Karpas-422 (cell line): Measurements from ENCODE around the gene BTBD3. TPM values are rescaled to one million over a fixed set of nuclear protein-coding genes. Genes with fewer than 3 reads are reported as not detected.

ENCODE experiments used
- DNase-seq: peaks from one replicate; pipeline ENCODE4 v3.0.0-alpha.2; 2015
- H2AFZ ChIP-seq: fragments of 200-600 bp; sonication (generic); 2 replicates; pipeline ENCODE4 v1.6.1; 2014; ENCODE audit warnings: antibody characterized with exemption, low read length, mixed read lengths
- H3K27ac ChIP-seq: fragments of 200-600 bp; sonication (generic); 2 replicates; pipeline ENCODE4 v1.5.1; 2014; ENCODE audit warnings: mild to moderate bottlenecking, low read length, moderate library complexity
- H3K27me3 ChIP-seq: fragments of 200-600 bp; sonication (generic); 2 replicates; pipeline ENCODE4 v1.6.1; 2014; ENCODE audit warnings: low read length, mixed read lengths
- H3K36me3 ChIP-seq: fragments of 200-600 bp; sonication (generic); 2 replicates; pipeline ENCODE4 v1.6.1; 2014; ENCODE audit warnings: low read length, mixed read lengths; ENCODE audit not compliant: insufficient read depth
- H3K4me1 ChIP-seq: fragments of 200-600 bp; sonication (generic); 2 replicates; pipeline ENCODE4 v1.6.1; 2014; ENCODE audit warnings: mild to moderate bottlenecking, low read length, mixed read lengths
- H3K4me2 ChIP-seq: fragments of 200-600 bp; sonication (generic); 2 replicates; pipeline ENCODE4 v1.6.1; 2014; ENCODE audit warnings: low read length, low read depth, mild to moderate bottlenecking; ENCODE audit not compliant: poor library complexity, severe bottlenecking
- H3K4me3 ChIP-seq: fragments of 200-600 bp; sonication (generic); 2 replicates; pipeline ENCODE4 v1.5.1; 2014; ENCODE audit warnings: mild to moderate bottlenecking, antibody characterized with exemption, low read length, mixed read lengths
- H3K79me2 ChIP-seq: fragments of 200-600 bp; sonication (generic); 2 replicates; pipeline ENCODE4 v1.6.1; 2014; ENCODE audit warnings: mild to moderate bottlenecking, low read length, mixed read lengths
- H3K9ac ChIP-seq: fragments of 200-600 bp; sonication (generic); 2 replicates; pipeline ENCODE4 v1.6.0; 2014; ENCODE audit warnings: low read length
- H3K9me2 ChIP-seq: fragments of 200-600 bp; sonication (generic), shearing (Covaris generic); replicated peaks from 2 replicates; pipeline ENCODE4 v1.6.0; 2014; ENCODE audit warnings: mild to moderate bottlenecking, low read length, moderate library complexity; ENCODE audit not compliant: insufficient read depth
- H3K9me3 ChIP-seq: fragments of 300-700, 200-600 bp; sonication (generic); 2 replicates; pipeline ENCODE4 v1.6.1; 2014; ENCODE audit warnings: low read length, mixed read lengths
- H4K20me1 ChIP-seq: fragments of 200-600 bp; sonication (generic); 2 replicates; pipeline ENCODE4 v1.6.1; 2014; ENCODE audit warnings: mild to moderate bottlenecking, antibody characterized with exemption, low read length, low read depth; ENCODE audit not compliant: insufficient read depth
- total RNA-seq: library from RNA; depleted of rRNA; stranded (reverse); fragments of >200 nt; shearing (Covaris generic); gene quantifications from 2 replicates; pipeline ENCODE4 v1.2.3, GENCODE V29; 2014; ENCODE audit warnings: low replicate concordance

Gene BTBD3
- total RNA-seq, 1 experiment from 2014 or later: not detected

DNA sequence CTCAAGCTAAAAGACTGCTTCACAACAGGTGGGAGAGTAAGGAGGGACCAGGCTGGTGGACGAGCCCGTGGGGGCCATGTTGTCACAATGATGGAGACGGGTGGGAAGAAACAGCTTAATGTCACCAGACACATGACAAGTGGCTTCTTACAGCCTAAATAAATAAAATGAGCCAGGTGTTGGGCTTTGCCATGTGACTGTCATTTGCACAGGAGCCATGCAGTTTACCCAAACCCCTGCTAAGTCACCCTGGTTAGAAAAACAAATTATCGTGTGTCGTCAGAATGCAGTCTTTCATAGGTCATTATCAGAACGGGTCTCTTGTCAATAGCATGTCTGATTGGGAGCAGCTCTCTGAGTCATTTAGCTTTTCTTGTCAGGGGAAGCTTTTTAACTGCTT is 18.5 kb downstream of the BTBD3 start:
- no peaks in the 10 kb centered on the region for H3K4me1 ChIP-seq
- H3K27ac ChIP-seq: no peak overlapping the region
- H4K20me1 ChIP-seq: no peaks in the 10 kb centered on the region
- H3K9me2 ChIP-seq: no peaks in the 10 kb centered on the region
- no peaks in the 10 kb centered on the region for H3K79me2 ChIP-seq
- H3K4me3 ChIP-seq: no peak overlapping the region
- H3K27me3 ChIP-seq: no peaks in the 10 kb centered on the region
- H3K9ac ChIP-seq: no peak overlapping the region
- no peak overlapping the region for H3K4me2 ChIP-seq
- peaks cover 11% of the 10 kb centered on the region for H3K9me3 ChIP-seq
- no peaks in the 10 kb centered on the region for H3K36me3 ChIP-seq
- DNase-seq: no peak
- H2AFZ ChIP-seq: no peak overlapping the region

DNA sequence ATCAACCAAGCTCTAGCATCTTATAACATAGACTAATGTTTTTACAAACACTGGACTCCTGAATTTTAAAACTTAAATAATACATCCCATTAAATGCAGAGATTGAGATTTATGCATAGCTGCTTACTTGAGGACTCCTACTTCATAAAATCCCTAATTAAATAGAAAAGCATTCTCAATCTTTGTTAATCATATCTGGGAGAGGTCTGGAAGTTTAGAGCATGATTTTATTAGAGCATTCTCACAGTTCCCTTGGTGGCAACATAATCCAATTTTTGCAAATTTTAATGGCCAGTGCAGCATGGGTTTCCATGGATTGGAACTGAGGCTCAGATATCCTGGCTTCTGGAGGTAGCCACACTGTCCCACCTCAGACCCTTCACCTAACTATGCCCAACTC is 19.5 kb downstream of the BTBD3 start:
- Histone ChIP-seq H3K9me2 (no peaks in the 10 kb centered on the region), H3K9ac (no peak overlapping the region), H4K20me1 (no peaks in the 10 kb centered on the region), H3K4me2 (no peak overlapping the region), H3K9me3 (peaks cover 10% of the 10 kb centered on the region), H3K27ac (no peak overlapping the region), H3K4me1 (no peaks in the 10 kb centered on the region), H2AFZ (no peak overlapping the region), H3K27me3 (no peaks in the 10 kb centered on the region), H3K4me3 (no peak overlapping the region), H3K36me3 (no peaks in the 10 kb centered on the region), H3K79me2 (no peaks in the 10 kb centered on the region)
- no peak for DNase-seq

DNA sequence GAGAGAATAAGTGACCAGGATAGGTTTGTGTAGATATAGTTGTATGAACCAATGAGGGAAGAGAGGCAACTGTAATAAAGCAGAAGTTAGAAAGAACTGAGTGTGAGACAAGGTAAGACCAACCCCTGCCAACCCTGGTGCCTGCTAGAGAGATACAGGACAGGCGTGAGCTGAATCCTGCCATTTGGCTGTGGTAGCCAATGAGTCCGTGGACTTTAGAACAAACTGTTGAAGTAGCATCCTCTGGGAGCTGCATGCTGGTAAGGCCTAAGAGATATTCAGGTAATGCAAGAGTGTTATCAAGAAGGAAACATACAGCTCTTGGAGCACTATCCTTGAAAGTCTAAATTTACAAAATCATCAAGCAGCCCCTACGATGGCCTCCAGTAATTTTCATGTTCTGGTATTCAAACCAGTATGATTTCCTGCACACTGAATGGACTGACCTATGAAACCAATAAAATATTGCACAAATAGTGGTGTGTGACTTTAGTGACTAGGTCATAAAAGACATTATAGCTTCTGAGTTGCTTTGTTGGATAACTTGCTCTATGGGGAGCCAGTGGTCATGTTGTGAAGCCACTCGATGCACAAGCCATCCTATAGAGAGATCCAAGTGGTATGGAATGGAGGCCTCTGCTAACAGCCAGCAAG is 24.0 kb downstream of the BTBD3 start:
- H3K4me1 ChIP-seq: no peaks in the 10 kb centered on the region
- DNase-seq: no peak
- no peak overlapping the region for H3K9ac ChIP-seq
- no peak overlapping the region for H3K27ac ChIP-seq
- no peak overlapping the region for H3K4me2 ChIP-seq
- H4K20me1 ChIP-seq: no peaks in the 10 kb centered on the region
- no peaks in the 10 kb centered on the region for H3K79me2 ChIP-seq
- H3K4me3 ChIP-seq: no peak overlapping the region
- H2AFZ ChIP-seq: no peak overlapping the region
- peaks cover 13% of the 10 kb centered on the region for H3K9me3 ChIP-seq
- H3K27me3 ChIP-seq: no peaks in the 10 kb centered on the region
- no peaks in the 10 kb centered on the region for H3K9me2 ChIP-seq
- no peaks in the 10 kb centered on the region for H3K36me3 ChIP-seq

DNA sequence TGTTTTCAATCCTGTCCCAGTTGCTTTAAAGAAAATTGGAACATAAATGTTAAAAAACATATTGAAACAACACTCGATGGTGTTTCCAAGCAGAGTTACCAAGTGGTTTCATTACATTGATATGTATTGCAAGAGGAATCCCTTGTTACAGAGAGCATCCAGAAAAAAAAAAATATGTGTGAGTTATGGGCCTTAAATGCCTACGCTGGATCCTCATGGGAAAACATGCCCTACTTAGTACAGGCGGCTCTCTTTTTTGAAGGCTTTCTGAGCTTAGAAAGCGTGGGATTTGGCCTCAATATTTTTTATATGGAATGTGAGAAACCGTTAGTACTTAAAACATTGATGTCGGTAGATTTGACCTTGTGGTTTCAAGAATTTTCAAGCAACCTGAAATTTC is 26.1 kb downstream of the BTBD3 start:
- DNase-seq: no peak
- Histone ChIP-seq H3K79me2 (no peaks in the 10 kb centered on the region), H3K9ac (no peak overlapping the region), H3K27me3 (no peaks in the 10 kb centered on the region), H3K4me3 (no peak overlapping the region), H3K4me1 (no peaks in the 10 kb centered on the region), H3K36me3 (no peaks in the 10 kb centered on the region), H3K9me2 (no peaks in the 10 kb centered on the region), H3K9me3 (peaks cover 20% of the 10 kb centered on the region), H3K27ac (no peak overlapping the region), H2AFZ (no peak overlapping the region), H4K20me1 (no peaks in the 10 kb centered on the region), H3K4me2 (no peak overlapping the region)

DNA sequence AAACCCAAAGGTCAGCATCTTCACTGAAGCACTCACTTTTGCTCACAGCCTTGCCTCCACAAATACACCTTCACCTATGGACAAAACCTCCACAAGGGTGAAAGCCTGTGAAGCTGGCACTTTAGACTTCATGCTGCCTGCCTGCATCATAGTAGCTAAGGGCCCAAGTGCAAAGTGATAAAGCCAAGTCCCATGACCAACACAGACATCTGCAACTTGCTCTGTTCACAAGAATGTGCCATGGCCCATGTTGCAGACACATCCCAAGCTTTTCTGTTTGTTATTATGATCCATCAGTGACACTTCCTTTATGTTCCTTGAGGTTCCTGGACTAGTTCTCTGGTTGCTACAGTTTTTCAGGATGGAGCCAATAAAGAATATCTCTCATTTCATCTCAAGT is 31.1 kb downstream of the BTBD3 start:
- Histone ChIP-seq H3K27me3 (no peaks in the 10 kb centered on the region), H2AFZ (no peak overlapping the region), H3K79me2 (no peaks in the 10 kb centered on the region), H3K4me3 (no peak overlapping the region), H4K20me1 (no peaks in the 10 kb centered on the region), H3K36me3 (no peaks in the 10 kb centered on the region), H3K4me2 (no peak overlapping the region), H3K4me1 (no peaks in the 10 kb centered on the region), H3K9me3 (peaks cover 18% of the 10 kb centered on the region), H3K9ac (no peak overlapping the region), H3K9me2 (no peaks in the 10 kb centered on the region), H3K27ac (no peak overlapping the region)
- DNase-seq: no peak

DNA sequence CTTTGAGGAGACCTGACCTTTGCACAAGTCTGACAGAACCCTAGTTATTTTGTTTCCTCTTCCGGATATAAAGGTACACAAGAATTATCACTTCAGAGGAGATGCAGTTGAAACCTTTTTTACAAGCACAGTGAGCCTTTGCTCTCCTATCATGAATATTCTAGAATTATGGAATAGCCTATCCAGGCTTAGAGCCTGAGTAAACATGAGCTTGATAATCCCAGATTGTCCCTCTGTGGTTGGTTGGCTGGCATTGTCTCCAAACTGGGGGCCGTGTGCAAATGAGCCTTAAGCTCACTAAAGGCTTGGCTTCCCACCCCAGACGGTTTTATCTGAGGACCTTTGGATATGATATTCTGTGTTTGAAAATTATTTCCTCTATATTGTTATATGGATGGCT is 32.0 kb downstream of the BTBD3 start:
- H3K27me3 ChIP-seq: no peaks in the 10 kb centered on the region
- no peaks in the 10 kb centered on the region for H3K4me1 ChIP-seq
- no peaks in the 10 kb centered on the region for H4K20me1 ChIP-seq
- no peaks in the 10 kb centered on the region for H3K36me3 ChIP-seq
- H3K79me2 ChIP-seq: no peaks in the 10 kb centered on the region
- H3K9ac ChIP-seq: no peak overlapping the region
- no peak overlapping the region for H3K27ac ChIP-seq
- H3K4me2 ChIP-seq: no peak overlapping the region
- DNase-seq: no peak
- no peaks in the 10 kb centered on the region for H3K9me2 ChIP-seq
- no peak overlapping the region for H2AFZ ChIP-seq
- H3K4me3 ChIP-seq: no peak overlapping the region
- H3K9me3 ChIP-seq: peaks cover 19% of the 10 kb centered on the region; the same call in 1 of the 2 replicates

DNA sequence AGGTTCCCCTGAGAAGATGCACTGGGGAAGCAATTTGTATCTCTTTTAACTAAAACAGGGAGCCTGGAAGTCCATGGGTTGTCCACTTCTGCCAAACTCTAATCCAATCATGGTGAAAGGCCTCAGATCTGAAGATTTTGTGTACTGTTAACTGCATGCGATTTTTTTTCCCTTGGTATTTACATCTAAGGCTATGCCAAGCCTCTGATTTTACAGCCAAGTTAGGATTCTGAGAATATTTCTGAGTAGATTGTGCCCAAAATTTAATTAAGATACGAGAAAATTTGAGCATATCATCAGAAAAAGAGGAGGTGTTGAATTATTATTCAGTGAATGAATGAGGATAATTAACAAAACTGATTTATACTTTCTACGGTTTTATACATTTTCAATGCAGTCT is 34.0 kb downstream of the BTBD3 start:
- Histone ChIP-seq H3K9me2 (no peaks in the 10 kb centered on the region), H3K9me3 (peaks cover 25% of the 10 kb centered on the region; the same call in 1 of the 2 replicates), H3K79me2 (no peaks in the 10 kb centered on the region), H3K9ac (no peak overlapping the region), H3K4me3 (no peak overlapping the region), H3K27me3 (no peaks in the 10 kb centered on the region), H2AFZ (no peak overlapping the region), H3K4me1 (no peaks in the 10 kb centered on the region), H3K4me2 (no peak overlapping the region), H3K36me3 (no peaks in the 10 kb centered on the region), H3K27ac (no peak overlapping the region), H4K20me1 (no peaks in the 10 kb centered on the region)
- no peak for DNase-seq

DNA sequence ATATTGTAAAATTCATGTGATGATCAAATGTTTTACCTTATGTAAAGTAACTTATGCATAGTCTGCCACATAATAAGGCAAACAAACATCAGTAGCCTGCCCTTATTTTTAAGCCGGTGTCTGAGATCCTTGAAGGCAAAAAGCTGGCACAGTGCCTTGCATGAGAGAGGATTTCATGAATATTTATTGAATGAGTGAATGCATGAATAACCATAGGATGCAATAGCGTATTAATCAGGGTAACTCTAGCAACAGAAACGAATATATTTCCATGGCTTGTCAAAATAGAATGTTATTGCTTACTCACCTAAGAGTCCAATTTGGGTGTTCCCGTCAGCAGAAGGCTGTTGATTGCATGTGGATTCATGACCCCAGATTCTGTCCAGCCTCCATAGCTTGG is 34.9 kb downstream of the BTBD3 start:
- Histone ChIP-seq H3K79me2 (no peaks in the 10 kb centered on the region), H3K4me3 (no peak overlapping the region), H3K9ac (no peak overlapping the region), H3K36me3 (no peaks in the 10 kb centered on the region), H3K4me2 (no peak overlapping the region), H3K4me1 (no peaks in the 10 kb centered on the region), H4K20me1 (no peaks in the 10 kb centered on the region), H3K27ac (no peak overlapping the region), H3K27me3 (no peaks in the 10 kb centered on the region), H3K9me2 (no peaks in the 10 kb centered on the region), H3K9me3 (peaks cover 19% of the 10 kb centered on the region; the same call in 1 of the 2 replicates), H2AFZ (no peak overlapping the region)
- no peak for DNase-seq
